GM12874 (cell line): ENCODE measurements around the gene AGAP3.

Source experiments
- CTCF ChIP-seq: IDR thresholded peaks from 2 replicates; pipeline ENCODE4 v1.5.1; 2011; ENCODE audit warnings: low read depth, mild to moderate bottlenecking, control low read depth, low read length, moderate library complexity; ENCODE audit not compliant: insufficient read depth

The AGAP3 gene

GRCh38 chr7:151095123-151095797 lies 9.0 kb downstream of the AGAP3 start:
- TF ChIP-seq CTCF, result no peak

- TF ChIP-seq CTCF, result no peak
Measured at GRCh38 chr7:151095828-151096475, 9.7 kb downstream of the AGAP3 start.

GRCh38 chr7:151099486-151100211 lies 13.4 kb downstream of the AGAP3 start:
- TF ChIP-seq CTCF, result no peak

- TF ChIP-seq CTCF, result no peak
Measured at GRCh38 chr7:151100921-151101320, 14.6 kb downstream of the AGAP3 start.

GRCh38 chr7:151101621-151102396 lies 15.5 kb downstream of the AGAP3 start:
- no peak for TF ChIP-seq CTCF

- TF ChIP-seq CTCF, result no peak
Measured at GRCh38 chr7:151102991-151103390, 16.7 kb downstream of the AGAP3 start.

GRCh38 chr7:151103973-151104372 lies 17.7 kb downstream of the AGAP3 start:
- TF ChIP-seq CTCF, result no peak
